HG03045 (cell line): Measurements from ENCODE around the gene SYNGR3.
A peak's percentile ranks its signal among the peaks of the same experiment; 100 is the strongest.

Experiments
- ATAC-seq: cut with Tn5 transposase; IDR thresholded peaks from one replicate; pipeline ENCODE4 v1.9.1; 2021; ENCODE audit warnings: mild to moderate bottlenecking, moderate library complexity; ENCODE audit not compliant: unreplicated experiment

SYNGR3 gene

DNA sequence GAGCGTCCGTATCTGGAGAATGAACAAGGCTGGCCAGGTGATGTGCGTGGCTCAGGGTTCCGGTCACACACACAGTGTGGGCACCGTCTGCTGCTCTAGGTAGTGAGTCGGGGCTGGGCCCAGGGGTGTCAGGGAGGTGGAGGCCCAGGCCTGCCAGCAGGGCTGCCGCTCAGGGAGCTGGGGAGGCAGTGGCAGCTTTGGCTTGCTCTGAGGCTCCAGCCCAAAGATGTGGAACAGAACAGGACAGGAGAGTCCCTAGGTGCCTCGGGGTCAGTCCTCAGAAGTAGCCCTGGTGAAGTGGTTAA, 13.6 kb upstream of the SYNGR3 start:
- ATAC-seq: no peak

DNA sequence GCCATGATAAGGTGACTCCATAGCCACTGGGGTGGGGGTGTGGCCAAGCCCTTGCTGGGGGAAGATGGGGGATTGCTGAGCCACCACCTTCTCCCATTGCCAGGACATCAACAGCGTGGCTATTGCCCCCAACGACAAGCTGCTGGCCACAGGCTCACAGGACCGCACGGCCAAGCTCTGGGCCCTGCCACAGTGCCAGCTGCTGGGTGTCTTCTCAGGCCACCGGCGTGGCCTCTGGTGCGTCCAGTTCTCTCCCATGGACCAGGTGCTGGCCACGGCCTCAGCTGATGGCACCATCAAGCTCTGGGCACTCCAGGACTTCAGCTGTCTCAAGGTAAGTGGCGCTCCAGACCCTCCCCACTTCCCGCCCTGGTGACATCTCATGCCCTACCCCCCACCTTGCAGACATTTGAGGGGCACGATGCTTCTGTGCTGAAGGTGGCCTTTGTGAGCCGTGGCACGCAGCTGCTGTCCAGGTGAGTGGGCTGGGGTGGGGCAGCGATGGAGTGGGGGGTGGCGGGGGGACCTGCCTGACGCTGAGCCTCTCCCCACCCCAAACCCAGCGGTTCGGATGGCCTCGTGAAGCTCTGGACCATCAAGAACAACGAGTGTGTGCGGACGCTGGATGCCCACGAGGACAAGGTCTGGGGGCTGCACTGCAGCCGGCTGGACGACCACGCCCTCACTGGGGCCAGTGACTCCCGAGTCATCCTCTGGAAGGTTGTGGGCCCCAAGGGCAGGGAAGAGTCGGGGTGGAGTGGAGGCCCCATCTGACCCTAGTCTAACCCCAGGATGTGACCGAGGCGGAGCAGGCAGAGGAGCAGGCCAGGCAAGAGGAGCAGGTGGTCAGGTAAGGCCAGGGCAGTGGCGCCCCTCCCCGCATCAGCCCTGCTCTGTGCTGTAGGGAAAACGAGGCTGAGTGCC, 12.6 kb upstream of the SYNGR3 start:
- ATAC-seq: no peak

DNA sequence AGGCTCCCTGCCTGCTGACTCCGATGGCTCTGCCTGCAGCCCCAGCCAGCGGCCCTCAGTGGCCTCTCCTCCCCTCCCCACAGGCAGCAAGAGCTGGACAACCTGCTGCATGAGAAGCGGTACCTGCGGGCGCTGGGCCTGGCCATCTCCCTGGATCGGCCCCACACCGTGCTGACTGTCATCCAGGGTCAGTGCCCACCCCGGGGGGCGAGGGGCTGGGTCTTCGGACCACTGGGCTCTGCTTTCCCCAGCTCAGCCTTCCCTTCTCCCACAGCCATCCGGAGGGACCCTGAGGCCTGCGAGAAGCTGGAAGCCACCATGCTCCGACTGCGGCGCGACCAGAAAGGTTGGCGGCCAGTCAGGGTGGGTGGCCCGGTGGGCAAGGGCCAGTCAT, 11.9 kb upstream of the SYNGR3 start:
- ATAC-seq: no peak

DNA sequence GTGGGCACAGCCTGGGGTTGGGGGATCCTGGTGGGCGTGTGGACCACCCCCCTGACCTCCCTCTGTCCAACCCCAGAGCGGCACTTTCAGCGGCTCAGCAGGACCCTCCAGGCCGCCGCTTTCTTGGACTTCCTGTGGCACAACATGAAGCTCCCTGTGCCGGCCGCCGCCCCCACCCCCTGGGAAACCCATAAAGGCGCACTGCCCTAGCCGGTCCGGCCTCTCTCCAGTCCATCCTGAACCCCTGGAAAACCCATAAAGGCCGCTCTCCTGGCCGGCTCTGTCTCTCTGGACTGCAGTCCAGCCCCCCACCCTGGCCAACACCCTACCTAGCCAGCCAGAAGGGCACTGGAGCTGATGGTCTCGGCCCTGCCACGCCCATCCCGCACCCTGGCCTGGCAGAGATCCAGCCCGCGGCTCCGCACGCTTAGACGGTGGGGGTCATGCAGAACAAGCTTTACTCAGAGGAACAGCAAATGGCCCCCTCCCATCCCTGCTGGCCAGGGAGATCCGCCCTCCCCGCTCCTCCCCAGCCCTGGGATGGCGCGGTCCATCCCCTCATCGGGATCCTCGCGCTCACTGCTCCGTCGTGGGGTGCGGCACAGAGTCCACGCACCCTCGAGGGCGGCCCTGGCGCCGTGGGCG, 11.2 kb upstream of the SYNGR3 start:
- ATAC-seq: no peak

DNA sequence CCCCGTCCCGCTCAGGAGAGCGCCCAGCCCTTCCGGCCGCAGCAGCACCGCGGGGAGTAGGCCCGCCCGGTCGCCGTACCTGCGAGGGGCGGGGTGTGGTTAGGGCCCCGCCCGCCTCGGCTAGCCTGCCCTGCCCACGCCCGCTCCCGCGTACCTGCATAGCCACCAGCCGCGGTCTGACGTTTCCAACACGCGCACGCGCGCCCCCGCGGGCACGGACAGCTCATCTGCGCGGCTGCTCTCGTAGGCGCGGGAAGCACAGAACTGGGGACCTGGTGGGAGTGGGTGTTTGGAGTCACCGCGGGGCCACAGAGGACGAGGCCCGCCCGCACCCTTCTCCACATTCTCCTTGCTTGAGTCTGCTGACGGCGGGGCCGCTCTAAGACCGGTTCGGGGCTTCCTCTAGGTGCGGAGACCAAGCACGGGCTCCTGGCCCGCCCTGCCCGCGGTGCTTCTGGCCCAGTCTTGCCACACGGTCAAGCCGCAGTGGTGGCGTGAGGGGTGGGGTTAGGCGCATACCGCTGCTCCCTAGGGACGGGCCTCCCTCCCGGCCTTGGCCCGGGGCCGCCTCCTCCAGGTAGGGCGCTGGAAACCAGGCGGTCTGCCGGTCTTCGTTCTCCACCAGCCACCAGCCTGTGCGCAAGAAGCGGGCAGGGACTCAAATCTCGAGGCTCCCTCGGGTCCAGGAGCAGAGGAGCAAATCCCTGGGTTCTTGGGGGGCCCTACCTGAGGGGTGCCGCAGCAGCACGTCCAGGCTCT, 10.3 kb upstream of the SYNGR3 start:
- no peak for ATAC-seq

- no peak for ATAC-seq
Observed at GRCh38 chr16:1980030-1980769, 9.6 kb upstream of the SYNGR3 start.

DNA sequence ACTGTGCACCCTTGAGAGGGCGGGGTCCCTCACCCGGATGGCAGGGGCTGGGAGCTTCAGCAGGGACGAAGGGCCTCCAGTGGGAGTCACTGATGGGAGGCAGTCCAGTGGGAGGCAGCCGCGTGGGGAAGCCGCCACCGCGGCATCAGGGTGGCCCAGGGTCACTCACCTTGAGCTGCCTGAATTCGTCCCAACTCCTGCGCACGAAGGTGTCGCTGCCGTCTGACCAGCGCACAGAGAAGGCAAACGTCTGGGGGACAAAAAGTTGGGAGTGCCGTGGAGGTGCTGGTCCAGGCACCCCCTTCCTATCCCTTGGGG, 9.0 kb upstream of the SYNGR3 start:
- ATAC-seq: no peak

GRCh38 chr16:1981398-1981836, 8.4 kb upstream of the SYNGR3 start, which contains the start of gene NOXO1:
NOXO1 (minus strand) TSS chr16:1981469; CDS start chr16:1981179, 290 bp downstream.
- ATAC-seq: no peak

DNA sequence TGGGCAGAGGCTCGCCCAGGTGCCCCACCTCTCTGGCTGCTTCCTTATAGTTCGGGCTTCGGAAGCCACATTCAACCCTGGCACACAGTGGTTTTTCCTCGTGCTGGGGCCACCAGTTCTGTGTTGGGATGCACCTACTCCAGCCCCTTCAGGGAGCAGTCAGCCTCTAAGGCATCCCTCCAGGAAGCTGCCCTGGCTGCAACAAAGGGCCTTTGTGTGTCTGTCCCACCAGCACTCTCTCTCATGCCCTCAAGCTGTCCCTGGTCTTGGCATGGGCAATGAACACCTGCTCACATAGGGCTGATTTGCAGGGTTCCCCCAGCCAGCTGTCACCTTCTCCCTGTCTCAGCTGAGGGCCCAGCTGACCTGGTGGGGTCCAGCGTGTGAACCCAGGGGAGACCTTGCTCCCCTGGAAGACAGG, 7.7 kb upstream of the SYNGR3 start:
- ATAC-seq: no peak

DNA sequence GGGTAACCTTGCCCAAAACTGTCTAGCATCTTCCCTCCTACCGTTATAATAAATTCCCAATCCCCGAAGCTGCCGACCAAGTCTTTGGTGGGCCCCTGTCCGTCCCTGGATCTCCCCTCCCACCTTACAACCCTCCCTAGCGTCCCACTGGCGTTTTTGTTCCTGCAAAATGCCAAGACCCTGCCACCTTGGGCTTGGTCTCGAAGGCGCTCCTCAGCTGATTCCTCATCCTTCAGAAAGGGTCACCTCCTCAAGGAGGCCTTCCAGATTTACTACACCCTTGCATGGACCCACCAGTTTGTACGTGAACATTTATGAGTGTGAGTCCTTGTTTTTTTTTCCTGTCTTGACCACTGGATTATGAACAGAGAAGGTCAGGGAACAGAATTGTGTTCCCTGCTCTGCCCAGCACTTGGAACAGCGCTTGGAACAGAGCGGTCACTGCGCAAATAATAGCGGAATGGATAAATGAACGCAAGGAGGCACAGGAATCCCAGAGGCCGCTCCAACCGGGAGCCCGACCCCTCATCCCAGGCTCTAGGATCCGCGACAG, 6.7 kb upstream of the SYNGR3 start:
- ATAC-seq: no peak

DNA sequence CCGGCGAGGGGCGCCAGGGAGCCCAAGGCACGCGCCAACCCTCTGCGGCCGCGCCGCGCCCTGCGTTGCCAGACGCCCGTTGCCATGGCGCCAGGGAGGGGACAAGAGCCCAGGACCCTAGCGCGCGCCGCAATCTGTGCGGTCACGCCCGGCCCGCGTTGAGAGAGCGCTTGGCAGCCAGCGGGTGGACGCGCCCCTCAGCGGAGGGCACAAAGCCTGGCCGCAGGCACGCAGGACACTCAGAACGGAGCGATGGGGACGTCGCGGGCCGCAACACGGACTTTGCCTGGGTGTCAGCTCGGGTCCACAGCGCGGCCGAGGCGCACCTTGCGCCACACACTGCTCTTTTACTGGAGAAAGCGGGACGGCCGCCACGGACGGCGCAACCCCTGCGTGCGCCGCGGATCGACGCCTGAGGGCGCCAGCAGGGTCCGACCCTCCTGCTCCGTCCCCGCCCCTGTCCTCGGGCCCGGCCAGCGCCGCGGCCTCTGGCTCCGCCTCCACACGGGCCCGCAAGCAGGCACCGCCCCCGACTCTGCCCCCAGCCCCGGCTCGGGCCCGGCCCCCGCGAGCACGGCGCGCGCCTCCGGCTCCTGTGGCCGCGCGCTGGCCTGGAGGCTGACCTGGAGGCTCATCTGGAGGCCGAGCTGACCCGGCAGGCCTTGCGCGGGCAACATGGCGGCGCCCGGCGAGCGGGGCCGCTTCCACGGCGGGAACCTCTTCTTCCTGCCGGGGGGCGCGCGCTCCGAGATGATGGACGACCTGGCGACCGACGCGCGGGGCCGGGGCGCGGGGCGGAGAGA, 6.0 kb upstream of the SYNGR3 start, which contains the start of gene GFER:
Gene GFER (plus strand): TSS at position 650 of the 803 bp plus-strand sequence. CDS start 26 bp downstream, at position 676.
- ATAC-seq: peak; percentile 77

DNA sequence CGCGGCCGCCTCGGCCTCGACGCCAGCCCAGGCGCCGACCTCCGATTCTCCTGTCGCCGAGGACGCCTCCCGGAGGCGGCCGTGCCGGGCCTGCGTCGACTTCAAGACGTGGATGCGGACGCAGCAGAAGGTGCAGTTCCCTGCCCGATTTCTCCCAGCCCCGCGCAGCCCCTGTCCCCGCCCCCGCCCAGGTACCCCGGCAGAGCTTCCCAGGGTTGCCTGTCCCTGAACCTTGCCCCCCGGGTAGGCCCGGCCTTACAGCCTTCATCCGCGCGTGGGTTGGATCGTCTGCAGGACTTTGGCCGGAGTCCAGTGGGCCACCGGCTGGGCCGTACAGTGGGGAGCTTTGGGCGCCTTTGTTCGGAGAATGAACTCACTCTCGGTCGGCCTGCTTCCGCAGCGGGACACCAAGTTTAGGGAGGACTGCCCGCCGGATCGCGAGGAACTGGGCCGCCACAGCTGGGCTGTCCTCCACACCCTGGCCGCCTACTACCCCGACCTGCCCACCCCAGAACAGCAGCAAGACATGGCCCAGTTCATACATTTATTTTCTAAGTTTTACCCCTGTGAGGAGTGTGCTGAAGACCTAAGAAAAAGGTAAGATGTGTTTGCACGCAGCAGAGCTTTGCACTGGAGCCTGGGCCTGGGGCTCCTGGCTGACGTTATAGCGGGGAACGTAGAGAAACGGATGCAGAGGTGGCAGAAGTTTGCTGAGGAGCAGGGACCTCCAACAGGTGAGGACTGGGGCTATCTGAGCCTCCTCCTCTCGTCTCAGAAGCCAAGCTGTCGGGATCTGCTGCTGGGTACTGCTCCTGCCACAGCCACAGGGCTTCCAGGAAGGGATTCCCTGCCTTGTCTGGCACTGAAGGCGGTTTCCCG, 5.2 kb upstream of the SYNGR3 start:
- peak; percentile 15 for ATAC-seq

- ATAC-seq: no peak
Observed at GRCh38 chr16:1985466-1986150, 4.2 kb upstream of the SYNGR3 start.

DNA sequence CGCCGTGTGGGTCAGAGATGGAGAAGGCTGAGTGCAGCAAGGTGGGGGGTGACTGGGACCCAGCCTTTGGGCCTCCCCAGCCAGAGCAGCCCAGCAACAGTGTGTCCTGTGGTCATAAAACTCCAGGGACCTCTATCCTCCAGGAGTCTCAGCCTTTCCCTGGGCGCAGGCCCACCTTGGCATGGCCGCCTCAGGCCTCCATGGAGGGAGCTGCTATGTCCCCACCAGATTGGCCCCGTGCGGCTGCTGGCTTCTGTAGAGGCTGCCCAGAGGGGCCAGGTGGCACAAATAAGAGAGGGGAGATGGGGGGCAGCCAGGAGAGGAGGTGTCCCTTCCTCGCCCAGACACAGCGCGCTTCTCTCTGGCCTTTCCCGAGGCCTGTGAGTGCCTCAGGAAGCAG, 2.6 kb upstream of the SYNGR3 start:
- ATAC-seq: no peak

GRCh38 chr16:1990101-1990350, 256 bp downstream of the SYNGR3 start:
- ATAC-seq: no peak

DNA sequence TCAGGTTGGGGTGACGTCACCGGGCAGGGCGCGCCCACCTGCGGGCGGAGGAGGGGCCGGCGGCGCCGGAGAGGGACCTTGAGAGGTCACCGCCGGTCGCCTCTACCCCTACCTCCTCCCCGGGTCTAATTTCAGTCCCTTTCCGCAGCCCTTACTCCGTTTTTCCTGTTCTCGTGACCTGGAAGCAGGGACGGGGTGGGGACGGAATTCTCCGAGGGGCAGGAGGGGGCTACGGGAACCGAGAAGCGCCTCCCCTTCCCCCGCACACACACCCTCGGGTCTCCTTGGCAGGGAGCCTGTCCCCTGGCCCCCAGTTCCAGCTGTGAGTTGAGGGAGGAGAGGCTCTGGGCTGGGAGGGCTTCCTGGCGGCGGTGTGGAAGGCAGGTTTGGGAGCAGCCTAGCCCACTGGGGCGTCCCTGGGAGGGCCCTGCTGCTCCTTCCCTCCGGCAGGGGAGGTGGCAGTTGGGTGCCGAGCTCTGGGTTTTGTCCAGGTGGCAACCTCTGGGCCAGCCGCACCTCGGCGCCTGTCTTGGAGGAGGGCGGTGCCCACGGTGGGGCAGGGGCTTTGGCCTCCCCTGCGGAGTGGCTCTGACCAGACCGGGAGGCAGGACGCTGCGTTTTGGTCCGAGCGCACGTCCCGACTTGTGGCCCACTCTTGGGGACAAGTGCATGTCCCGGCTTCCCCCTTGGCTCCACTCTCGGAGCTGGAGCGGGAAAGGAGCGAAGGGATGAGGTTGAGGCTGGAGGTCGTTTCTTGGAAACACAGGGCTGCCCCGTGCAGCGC, 773 bp downstream of the SYNGR3 start:
- ATAC-seq: no peak

GRCh38 chr16:1991135-1991551, 1.4 kb downstream of the SYNGR3 start:
- ATAC-seq: no peak

DNA sequence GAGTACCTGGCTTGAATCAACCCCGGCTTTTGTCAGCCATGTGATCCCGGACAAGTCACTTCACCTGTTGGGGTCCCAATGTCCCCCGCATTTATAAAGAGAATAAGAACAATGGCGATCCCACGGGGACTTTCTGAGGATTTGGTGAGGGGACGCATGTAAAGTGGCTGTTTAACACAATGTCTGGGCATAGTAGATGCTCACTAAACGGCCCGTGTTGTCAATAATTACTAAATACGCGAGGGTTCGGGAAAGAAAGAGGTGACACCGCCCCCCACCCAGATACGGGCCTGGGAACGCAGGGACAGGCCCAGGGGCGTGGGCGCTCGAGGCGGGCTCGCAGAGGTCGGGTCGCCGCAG, 1.8 kb downstream of the SYNGR3 start:
- ATAC-seq: no peak
